ENCODE measurements around the gene ANOS1.

DNA sequence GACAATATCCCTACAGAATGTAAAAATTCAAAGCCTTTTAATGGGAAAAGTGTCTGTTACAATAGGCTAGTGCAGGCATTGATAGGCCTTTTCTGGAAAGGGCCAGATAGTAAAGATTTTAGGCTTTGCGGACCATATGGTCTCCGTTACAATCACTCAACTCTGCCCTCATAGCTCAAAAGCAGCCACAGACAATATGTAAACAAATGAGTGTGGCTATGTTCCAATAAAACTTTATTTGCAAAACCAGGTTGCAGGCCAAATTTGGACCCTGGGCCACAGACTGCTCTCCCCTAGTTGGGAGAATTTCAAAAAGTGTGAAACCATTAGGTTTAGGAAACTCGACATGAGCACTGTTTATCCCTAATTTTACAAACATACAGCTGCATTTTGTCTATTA is 155.1 kb downstream of the ANOS1 start:
- TF ChIP-seq POLR2AphosphoS5 (IDR thresholded peaks at IDR 0.05) (no peak), POLR2A (IDR thresholded peaks at IDR 0.05) (no peak), EP300 (IDR thresholded peaks at IDR 0.05) (no peak)
- TF ChIP-seq, protein P1, sequence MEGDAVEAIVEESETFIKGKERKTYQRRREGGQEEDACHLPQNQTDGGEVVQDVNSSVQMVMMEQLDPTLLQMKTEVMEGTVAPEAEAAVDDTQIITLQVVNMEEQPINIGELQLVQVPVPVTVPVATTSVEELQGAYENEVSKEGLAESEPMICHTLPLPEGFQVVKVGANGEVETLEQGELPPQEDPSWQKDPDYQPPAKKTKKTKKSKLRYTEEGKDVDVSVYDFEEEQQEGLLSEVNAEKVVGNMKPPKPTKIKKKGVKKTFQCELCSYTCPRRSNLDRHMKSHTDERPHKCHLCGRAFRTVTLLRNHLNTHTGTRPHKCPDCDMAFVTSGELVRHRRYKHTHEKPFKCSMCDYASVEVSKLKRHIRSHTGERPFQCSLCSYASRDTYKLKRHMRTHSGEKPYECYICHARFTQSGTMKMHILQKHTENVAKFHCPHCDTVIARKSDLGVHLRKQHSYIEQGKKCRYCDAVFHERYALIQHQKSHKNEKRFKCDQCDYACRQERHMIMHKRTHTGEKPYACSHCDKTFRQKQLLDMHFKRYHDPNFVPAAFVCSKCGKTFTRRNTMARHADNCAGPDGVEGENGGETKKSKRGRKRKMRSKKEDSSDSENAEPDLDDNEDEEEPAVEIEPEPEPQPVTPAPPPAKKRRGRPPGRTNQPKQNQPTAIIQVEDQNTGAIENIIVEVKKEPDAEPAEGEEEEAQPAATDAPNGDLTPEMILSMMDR (IDR thresholded peaks at IDR 0.05), result no peak
